Epithelial cell of esophagus (primary cell): ENCODE measurements around the gene MAPK12.
A peak's percentile ranks its signal among the peaks of the same experiment; 100 is the strongest.

Source experiments
- DNase-seq: peaks from one replicate; pipeline ENCODE4 v3.0.0; 2010; ENCODE audit warnings: low read depth
- H3K4me3 ChIP-seq: 2 replicates; pipeline ENCODE4 v1.5.1; 2011; ENCODE audit warnings: mild to moderate bottlenecking, low read length, control low read depth
- CTCF ChIP-seq: IDR thresholded peaks from 2 replicates; pipeline ENCODE4 v1.5.1; 2011; ENCODE audit warnings: low read depth, mild to moderate bottlenecking, low read length, control low read depth, inconsistent platforms; ENCODE audit not compliant: insufficient read depth; ENCODE audit errors: missing control alignments

MAPK12 gene

GRCh38 chr22:50261615-50262459 lies at the start of gene MAPK12:
TSS of gene MAPK12 (minus strand) at chr22:50261683. CDS start at chr22:50261509, 174 bp downstream.
- DNase-seq: no peak
- TF ChIP-seq CTCF: no peak
- peak within 1 kb of the TSS; percentile 53 for H3K4me3 ChIP-seq

DNA sequence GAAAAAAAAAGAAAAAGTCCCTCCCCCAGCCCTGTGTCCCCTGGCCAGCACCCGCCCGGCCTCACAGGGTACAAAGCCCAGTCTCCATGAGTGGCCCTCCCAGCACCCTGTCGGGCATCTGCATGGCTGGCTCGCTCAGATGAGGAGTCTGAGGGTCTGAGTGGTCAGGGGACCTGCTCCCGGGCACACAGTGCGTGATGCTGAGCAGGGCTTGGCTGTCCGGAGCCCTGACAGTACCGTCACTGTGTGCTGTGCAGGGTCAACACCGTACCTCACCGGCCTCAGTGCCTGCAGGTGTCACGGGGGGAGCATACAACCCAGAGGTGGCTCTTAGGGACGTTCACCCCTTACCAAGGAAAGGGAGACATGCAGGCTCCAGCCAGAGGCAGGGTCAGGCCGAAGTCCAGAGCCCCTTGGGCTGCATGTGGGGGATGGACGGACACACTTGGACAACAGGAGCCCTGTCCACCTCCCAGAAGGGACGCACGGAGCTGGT lies 49.5 kb upstream of the MAPK12 start:
- H3K4me3 ChIP-seq: no peak overlapping the region
- no peak for DNase-seq
- TF ChIP-seq CTCF: no peak

DNA sequence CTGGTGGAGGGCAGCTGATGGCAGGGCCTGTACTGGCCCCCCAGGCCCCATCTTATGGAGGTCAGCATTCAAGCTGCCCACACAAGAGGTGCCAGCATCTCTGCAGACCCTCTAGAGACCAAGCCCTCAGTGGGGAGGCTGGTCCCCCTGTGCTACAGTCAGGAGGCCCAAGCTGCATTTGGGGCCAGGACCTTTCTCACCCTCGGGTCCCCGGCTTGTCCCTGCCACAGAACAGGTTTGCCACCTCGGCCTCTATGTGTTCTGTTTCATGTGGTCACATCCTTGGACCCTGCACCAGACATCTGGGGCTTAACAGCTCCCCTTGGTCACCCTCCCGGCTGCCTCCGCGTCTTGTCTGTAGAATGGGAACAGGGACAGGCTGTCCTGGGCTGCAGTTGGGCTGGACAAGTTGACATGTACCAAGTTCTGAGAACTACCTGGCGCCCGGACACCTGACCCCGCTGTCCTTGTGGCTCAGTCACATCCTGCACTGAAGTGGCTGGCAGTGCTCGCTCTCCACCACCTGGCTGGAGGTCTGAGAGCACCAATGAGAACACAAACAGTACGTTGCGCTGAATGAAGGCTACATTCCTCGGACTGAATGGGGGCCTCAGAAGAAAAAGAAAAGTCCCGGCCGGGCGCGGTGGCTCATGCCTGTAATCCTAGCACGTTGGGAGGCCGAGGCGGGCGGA lies 48.7 kb upstream of the MAPK12 start:
- no peak for DNase-seq
- TF ChIP-seq CTCF: no peak
- H3K4me3 ChIP-seq: no peak overlapping the region

- no peak for TF ChIP-seq CTCF
- no peak overlapping the region for H3K4me3 ChIP-seq
- no peak for DNase-seq
Observed at GRCh38 chr22:50309601-50309991, 48.1 kb upstream of the MAPK12 start.

DNA sequence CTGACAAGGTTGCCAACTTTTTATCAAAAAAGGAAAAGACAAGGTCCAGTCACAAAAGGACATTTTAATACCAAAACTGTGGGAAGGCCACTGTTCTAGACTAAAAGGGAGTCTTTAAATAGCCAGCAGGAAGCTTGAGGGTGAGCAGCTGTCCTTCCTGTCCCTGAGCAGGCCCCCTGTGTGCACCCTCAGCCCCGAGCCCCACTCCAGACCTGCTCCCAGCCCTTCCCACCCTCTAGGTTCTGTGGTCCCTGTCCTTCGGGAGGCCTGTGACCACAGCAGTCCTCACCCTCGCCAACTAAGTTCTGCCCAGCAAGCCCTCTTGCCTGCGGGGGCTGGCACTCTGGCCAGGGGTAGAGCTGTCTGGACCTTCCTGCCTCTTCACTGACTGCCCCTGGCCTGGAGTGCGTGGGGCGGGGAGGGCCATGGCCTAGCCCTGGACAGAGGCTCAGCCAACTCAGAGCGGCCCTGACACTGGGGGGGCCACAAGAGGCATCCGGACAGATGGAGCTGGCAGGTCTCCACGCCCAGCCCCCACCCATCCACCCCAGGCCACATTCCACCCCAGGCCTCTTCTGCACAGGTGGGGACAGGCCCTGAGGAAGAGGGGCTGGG lies 47.6 kb upstream of the MAPK12 start:
- TF ChIP-seq CTCF: no peak
- H3K4me3 ChIP-seq: no peak overlapping the region
- DNase-seq: no peak

DNA sequence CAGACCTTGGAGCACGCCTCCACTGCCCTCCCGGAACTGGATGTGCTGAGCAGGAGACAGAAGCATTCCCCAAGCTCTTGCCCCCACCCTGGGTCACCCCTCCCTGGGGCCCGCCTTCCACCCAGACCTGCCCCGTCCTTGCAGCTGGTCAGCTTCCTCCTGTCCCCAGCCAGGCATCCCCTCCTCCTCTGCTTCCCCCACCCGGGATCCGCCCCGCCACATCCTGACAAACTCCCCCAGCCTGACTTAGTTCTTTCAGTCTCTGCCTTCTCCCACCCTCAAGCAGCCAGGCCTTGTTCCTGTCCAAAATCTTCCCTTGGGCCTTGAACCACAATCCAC lies 47.1 kb upstream of the MAPK12 start:
- DNase-seq: no peak
- no peak overlapping the region for H3K4me3 ChIP-seq
- no peak for TF ChIP-seq CTCF
